GM06990 (cell line): Measurements from ENCODE around the gene MYO9A.

Experiments
- DNase-seq: peaks from one replicate; pipeline ENCODE4 v3.0.0-alpha.2; 2011; ENCODE audit not compliant: insufficient read length; ENCODE audit errors: extremely low read depth
- H3K27me3 ChIP-seq: replicated peaks from 2 replicates; pipeline ENCODE4 v1.6.0; 2011; ENCODE audit warnings: low read length; ENCODE audit not compliant: control insufficient read depth, insufficient read depth
- H3K36me3 ChIP-seq: 2 replicates; pipeline ENCODE4 v1.5.1; 2011; ENCODE audit warnings: low read length; ENCODE audit not compliant: control insufficient read depth, insufficient read depth
- H3K4me3 ChIP-seq: replicated peaks from 2 replicates; pipeline ENCODE4 v1.5.1; 2011; ENCODE audit warnings: low read depth, mild to moderate bottlenecking, control low read depth, low read length
- CTCF ChIP-seq: IDR thresholded peaks from 2 replicates; pipeline ENCODE4 v1.5.1; 2011; ENCODE audit warnings: low read length, control low read depth, mild to moderate bottlenecking, inconsistent platforms; ENCODE audit not compliant: insufficient read depth, poor library complexity, severe bottlenecking

The MYO9A gene

GRCh38 chr15:71853543-71853942, 264.4 kb downstream of the MYO9A start:
- Histone ChIP-seq H3K27me3 (no peaks in the 10 kb centered on the region), H3K4me3 (no peak overlapping the region), H3K36me3 (peaks cover 4% of the 10 kb centered on the region)
- TF ChIP-seq CTCF = no peak
- no peak for DNase-seq

GRCh38 chr15:71844916-71845315, 273.0 kb downstream of the MYO9A start:
- Histone ChIP-seq H3K36me3 (no peaks in the 10 kb centered on the region), H3K4me3 (no peak overlapping the region), H3K27me3 (no peaks in the 10 kb centered on the region)
- no peak for DNase-seq
- no peak for TF ChIP-seq CTCF

GRCh38 chr15:71841563-71841962, 276.4 kb downstream of the MYO9A start:
- no peak overlapping the region for H3K4me3 ChIP-seq
- no peak for TF ChIP-seq CTCF
- H3K36me3 ChIP-seq = no peaks in the 10 kb centered on the region
- no peaks in the 10 kb centered on the region for H3K27me3 ChIP-seq
- DNase-seq = no peak

GRCh38 chr15:71830981-71831380, 287.0 kb downstream of the MYO9A start:
- Histone ChIP-seq H3K27me3 (no peaks in the 10 kb centered on the region), H3K4me3 (no peak overlapping the region), H3K36me3 (peaks cover 3% of the 10 kb centered on the region; the same call in 1 of the 2 replicates)
- TF ChIP-seq CTCF = no peak
- no peak for DNase-seq

GRCh38 chr15:71826196-71826595, 291.8 kb downstream of the MYO9A start:
- no peak overlapping the region for H3K4me3 ChIP-seq
- peaks cover 3% of the 10 kb centered on the region for H3K36me3 ChIP-seq
- TF ChIP-seq CTCF = no peak
- no peaks in the 10 kb centered on the region for H3K27me3 ChIP-seq
- no peak for DNase-seq

- no peak for DNase-seq
- Histone ChIP-seq H3K36me3 (peaks cover 3% of the 10 kb centered on the region), H3K4me3 (no peak overlapping the region), H3K27me3 (no peaks in the 10 kb centered on the region)
- no peak for TF ChIP-seq CTCF
These were observed 292.8 kb downstream of the MYO9A start for GRCh38 chr15:71825021-71825730.
